ENCODE results near the gene PIAS2. TPM values are rescaled to one million over a fixed set of nuclear protein-coding genes. Genes with fewer than 3 reads are reported as not detected.
A peak's percentile ranks its signal among the peaks of the same experiment; 100 is the strongest.
"Not testable (repeated sequence)": the region's sequence is repeated elsewhere in the genome, so short reads cannot be mapped to it uniquely, and the experiment has no call there.

PIAS2 gene
- 21.0 and 21.2 TPM in 2 replicates for total RNA-seq (2014; rRNA removed; shearing (Covaris generic); ENCODE audit: low replicate concordance)

GRCh38 chr18:46917108-46917802, at the start of gene PIAS2, which contains the start of gene KATNAL2:
Gene PIAS2, minus strand, starts transcription at chr18:46917507. Its CDS starts 162 bp downstream, at chr18:46917345.
Gene KATNAL2, plus strand, starts transcription at chr18:46917602. Its CDS starts 29,271 bp downstream, at chr18:46946873.
- DNase-seq = peak; percentile 72
- H3K27me3 ChIP-seq = no peaks in the 10 kb centered on the region
- peak within 1 kb of the TSS; percentile 80 for H3K4me3 ChIP-seq
- no peaks in the 10 kb centered on the region for H3K9me3 ChIP-seq
- no peaks in the 10 kb centered on the region for H3K36me3 ChIP-seq

- not testable (repeated sequence) for H3K4me3 ChIP-seq, H3K27me3 ChIP-seq
These were observed 49.0 kb upstream of the PIAS2 start for GRCh38 chr18:46966266-46966665.

GRCh38 chr18:46964579-46965293, 47.4 kb upstream of the PIAS2 start:
- DNase-seq, H3K36me3 ChIP-seq, H3K4me3 ChIP-seq, H3K27me3 ChIP-seq, H3K9me3 ChIP-seq: not testable (repeated sequence)

More at GRCh38 chr18:46966266-46966665, 49.0 kb upstream of the PIAS2 start:
- H3K36me3 ChIP-seq, DNase-seq, H3K9me3 ChIP-seq: not testable (repeated sequence)

GRCh38 chr18:46963656-46964578, 46.6 kb upstream of the PIAS2 start:
- not testable (repeated sequence) for DNase-seq, H3K9me3 ChIP-seq, H3K27me3 ChIP-seq, H3K36me3 ChIP-seq, H3K4me3 ChIP-seq

- Histone ChIP-seq H3K27me3 (no peaks in the 10 kb centered on the region), H3K36me3 (no peaks in the 10 kb centered on the region), H3K4me3 (no peak overlapping the region), H3K9me3 (no peaks in the 10 kb centered on the region)
- no peak for DNase-seq
These were observed 40.9 kb upstream of the PIAS2 start for GRCh38 chr18:46958209-46958608.

GRCh38 chr18:46953195-46953594, 35.9 kb upstream of the PIAS2 start:
- no peaks in the 10 kb centered on the region for H3K27me3 ChIP-seq
- H3K36me3 ChIP-seq = no peaks in the 10 kb centered on the region
- no peaks in the 10 kb centered on the region for H3K9me3 ChIP-seq
- no peak overlapping the region for H3K4me3 ChIP-seq
- DNase-seq = peak; percentile 67

- no peak for DNase-seq
- Histone ChIP-seq H3K27me3 (no peaks in the 10 kb centered on the region), H3K9me3 (no peaks in the 10 kb centered on the region), H3K36me3 (no peaks in the 10 kb centered on the region), H3K4me3 (no peak overlapping the region)
These were observed 32.9 kb upstream of the PIAS2 start for GRCh38 chr18:46950064-46950656.

GRCh38 chr18:46946656-46947282, 29.5 kb upstream of the PIAS2 start:
- Histone ChIP-seq H3K27me3 (no peaks in the 10 kb centered on the region), H3K4me3 (no peak overlapping the region), H3K36me3 (no peaks in the 10 kb centered on the region), H3K9me3 (no peaks in the 10 kb centered on the region)
- no peak for DNase-seq

- Histone ChIP-seq H3K9me3 (no peaks in the 10 kb centered on the region), H3K36me3 (no peaks in the 10 kb centered on the region), H3K27me3 (no peaks in the 10 kb centered on the region), H3K4me3 (no peak overlapping the region)
- no peak for DNase-seq
These were observed 25.3 kb upstream of the PIAS2 start for GRCh38 chr18:46942646-46943045.

- no peak overlapping the region for H3K4me3 ChIP-seq
- DNase-seq = no peak
- no peaks in the 10 kb centered on the region for H3K36me3 ChIP-seq
- H3K9me3 ChIP-seq = no peaks in the 10 kb centered on the region
- no peaks in the 10 kb centered on the region for H3K27me3 ChIP-seq
These were observed 22.8 kb upstream of the PIAS2 start for GRCh38 chr18:46939998-46940571.

GRCh38 chr18:46939337-46939963, 22.1 kb upstream of the PIAS2 start:
- Histone ChIP-seq H3K9me3 (no peaks in the 10 kb centered on the region), H3K36me3 (no peaks in the 10 kb centered on the region), H3K4me3 (no peak overlapping the region), H3K27me3 (no peaks in the 10 kb centered on the region)
- DNase-seq = peak; percentile 39

GRCh38 chr18:46920653-46921052, 3.3 kb upstream of the PIAS2 start:
- H3K36me3 ChIP-seq = no peaks in the 10 kb centered on the region
- no peaks in the 10 kb centered on the region for H3K27me3 ChIP-seq
- H3K9me3 ChIP-seq = no peaks in the 10 kb centered on the region; the same call in 1 of the 2 replicates
- no peak overlapping the region for H3K4me3 ChIP-seq
- DNase-seq = no peak

- H3K4me3 ChIP-seq = no peak overlapping the region
These were observed 2.8 kb upstream of the PIAS2 start for GRCh38 chr18:46920067-46920466.

GRCh38 chr18:46917803-46918600, 695 bp upstream of the PIAS2 start:
- Histone ChIP-seq H3K4me3 (peak overlapping the region; percentile 80), H3K27me3 (no peaks in the 10 kb centered on the region), H3K36me3 (no peaks in the 10 kb centered on the region), H3K9me3 (no peaks in the 10 kb centered on the region)
- DNase-seq = no peak

More at GRCh38 chr18:46920067-46920466, 2.8 kb upstream of the PIAS2 start:
- Histone ChIP-seq H3K27me3 (no peaks in the 10 kb centered on the region), H3K36me3 (no peaks in the 10 kb centered on the region), H3K9me3 (no peaks in the 10 kb centered on the region; the same call in 1 of the 2 replicates)
- DNase-seq = no peak

Data from MG63 (cell line).